ENCODE results near the gene MEI1. TPM values are rescaled to one million over a fixed set of nuclear protein-coding genes. Genes with fewer than 3 reads are reported as not detected.

MEI1 gene
- total RNA-seq, 2 experiments from 2014 or later = 2.3 to 14.6 TPM

DNA sequence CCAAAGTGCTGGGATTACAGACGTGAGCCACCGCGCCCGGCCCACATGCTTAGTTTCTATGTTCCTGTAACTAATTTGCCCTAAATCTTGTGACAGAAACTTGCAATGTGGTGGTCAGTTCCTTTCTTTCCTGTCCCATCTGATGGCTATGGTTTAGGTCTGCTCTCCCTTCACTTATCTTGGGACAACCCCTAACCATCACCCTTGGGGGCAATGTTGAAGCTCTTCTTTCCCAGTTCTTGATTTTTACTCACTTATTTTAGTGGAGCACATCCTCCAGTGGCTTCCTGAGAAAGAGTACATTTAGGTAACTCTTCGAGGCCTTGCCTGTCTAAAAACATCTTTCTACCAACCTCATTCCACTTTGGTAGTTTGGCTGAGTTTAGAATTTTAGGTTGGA, 140.9 kb downstream of the MEI1 start:
- POLR2A ChIA-PET = interaction anchor here (1.1 to 1.8 kb wide), 2 partner anchors 9 to 107 kb away, joined by 5 to 6 read pairs; partner anchors contain the start of gene CENPM
- DNase-seq (ENCODE audit: low spot score) = no peak
- H3K36me3 ChIP-seq (ENCODE audit: insufficient read depth, low read length) = peaks cover 92% of the 10 kb centered on the region
- H3K9me2 ChIP-seq (ENCODE audit: insufficient read depth, low read length) = no peaks in the 10 kb centered on the region
- H3K4me3 ChIP-seq (ENCODE audit: low read depth, low read length, poor library complexity, severe bottlenecking) = no peak overlapping the region
- H4K20me1 ChIP-seq (ENCODE audit: insufficient read depth, low read length) = peaks cover 42% of the 10 kb centered on the region
- no peak overlapping the region for H2AFZ ChIP-seq (ENCODE audit: low read length)
- peaks cover 86% of the 10 kb centered on the region for H3K4me1 ChIP-seq (ENCODE audit: insufficient read depth, low read length, poor library complexity, severe bottlenecking)
- no TSS peak for BruUV-seq (replicated peaks)
- intact Hi-C loops (cut with micrococcal nuclease; ENCODE audit: unreplicated experiment) = no loop called here
- CTCF ChIA-PET (ENCODE audit: unreplicated experiment) = interaction anchor here (1.0 kb wide), 1 partner anchor 23 kb away, joined by 3 read pairs; no protein-coding TSS in a partner anchor
- peaks cover 96% of the 10 kb centered on the region for H3K79me2 ChIP-seq (ENCODE audit: insufficient read depth, low read depth, low read length)
- H3K27ac ChIP-seq (ENCODE audit: low read depth, low read length, poor library complexity, severe bottlenecking) = peak overlapping the region; percentile 31
- TF ChIP-seq CTCF (conservative IDR thresholded peaks at IDR 0.05; ENCODE audit: low read length) = no peak
- no peak for TF ChIP-seq EZH2phosphoT487 (IDR thresholded peaks at IDR 0.05; ENCODE audit: borderline replicate concordance, low read depth, low read length)
- H3K9me3 ChIP-seq (ENCODE audit: low read length) = no peaks in the 10 kb centered on the region
- peak overlapping the region; percentile 41; the same call in 1 of the 2 replicates for H3K4me2 ChIP-seq (ENCODE audit: low read length)

DNA sequence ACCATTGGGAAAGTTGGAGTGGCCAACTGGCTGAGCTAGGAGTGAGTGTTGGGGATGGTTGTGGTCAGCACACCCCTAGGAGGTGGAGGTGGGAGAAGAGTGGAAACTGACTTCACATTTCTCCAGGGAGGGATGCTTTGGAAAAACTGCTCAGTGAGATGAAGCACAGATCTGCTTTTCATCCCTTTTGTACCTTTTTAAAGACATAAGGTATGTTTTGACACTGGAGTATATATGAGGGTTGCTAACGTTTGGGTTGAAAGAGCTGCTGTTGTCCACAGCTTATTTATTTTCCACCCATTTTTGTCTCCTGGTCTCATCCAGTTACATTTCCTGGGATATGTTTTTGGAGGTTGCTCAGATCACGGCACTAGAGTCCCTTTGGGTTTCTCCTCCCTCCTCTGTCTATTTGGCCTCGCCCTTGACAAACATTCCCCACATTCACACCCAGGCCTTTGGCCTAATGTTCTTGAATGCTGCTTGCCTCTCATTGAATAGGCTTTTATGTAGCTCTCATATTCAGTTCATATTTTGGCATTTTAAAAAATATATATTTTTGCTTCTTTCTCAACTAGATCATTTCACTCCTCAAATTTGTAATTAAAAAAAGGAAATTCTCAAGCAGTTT, 141.9 kb downstream of the MEI1 start:
- Histone ChIP-seq H3K36me3 (ENCODE audit: insufficient read depth, low read length) (peaks cover 93% of the 10 kb centered on the region), H3K4me1 (ENCODE audit: insufficient read depth, low read length, poor library complexity, severe bottlenecking) (peaks cover 88% of the 10 kb centered on the region), H3K4me3 (ENCODE audit: low read depth, low read length, poor library complexity, severe bottlenecking) (no peak overlapping the region), H2AFZ (ENCODE audit: low read length) (no peak overlapping the region), H3K9me3 (ENCODE audit: low read length) (no peaks in the 10 kb centered on the region), H4K20me1 (ENCODE audit: insufficient read depth, low read length) (peaks cover 43% of the 10 kb centered on the region), H3K79me2 (ENCODE audit: insufficient read depth, low read depth, low read length) (peaks cover 96% of the 10 kb centered on the region), H3K4me2 (ENCODE audit: low read length) (peak overlapping the region; percentile 41), H3K9me2 (ENCODE audit: insufficient read depth, low read length) (no peaks in the 10 kb centered on the region), H3K27ac (ENCODE audit: low read depth, low read length, poor library complexity, severe bottlenecking) (peak overlapping the region; percentile 31)
- CTCF ChIA-PET (ENCODE audit: unreplicated experiment) = no interaction called here
- POLR2A ChIA-PET = interaction anchor here (0.7 to 2.3 kb wide), 3 partner anchors 10 to 72 kb away, joined by 4 to 8 read pairs (median 6); no protein-coding TSS in a partner anchor
- no peak for TF ChIP-seq CTCF (conservative IDR thresholded peaks at IDR 0.05; ENCODE audit: low read length)
- TF ChIP-seq EZH2phosphoT487 (IDR thresholded peaks at IDR 0.05; ENCODE audit: borderline replicate concordance, low read depth, low read length) = no peak
- DNase-seq (ENCODE audit: low spot score) = no peak
- BruUV-seq (replicated peaks) = no TSS peak
- intact Hi-C loops (cut with micrococcal nuclease; ENCODE audit: unreplicated experiment) = no loop called here

Measured in OCI-LY7 (cell line).